Lung (tissue), 12 donors: ENCODE measurements around the gene POLR2E. TPM values are rescaled to one million over a fixed set of nuclear protein-coding genes. Genes with fewer than 3 reads are reported as not detected.

Experiments
- ATAC-seq: fragments of 200-7000 bp; cut with Tn5 transposase; one replicate; pipeline ENCODE4 v1.9.1; 2020; ENCODE audit warnings: moderate number of reproducible peaks; ENCODE audit not compliant: insufficient read depth, low FRiP score
- DNase-seq, 3 donors: peaks; one replicate each; pipeline ENCODE4 v3.0.0-alpha.2; 2013 to 2017
- H3K27ac ChIP-seq, 2 donors: one replicate each; pipeline ENCODE4 v1.5.1; 2013; ENCODE audit warnings: mild to moderate bottlenecking in 2 of 2, moderate library complexity in 2 of 2, control low read depth in 1 of 2, inconsistent platforms in 1 of 2, low read depth in 1 of 2, low read length in 1 of 2
- H3K27me3 ChIP-seq, 3 donors: one replicate each; pipeline ENCODE4 v1.5.1; 2013; ENCODE audit warnings: low read length in 2 of 3; ENCODE audit not compliant: control insufficient read depth in 3 of 3, insufficient read depth in 3 of 3
- H3K36me3 ChIP-seq, 4 donors: one replicate each; pipeline ENCODE4 v1.5.1; 2013; ENCODE audit warnings: low read length in 4 of 4, mild to moderate bottlenecking in 1 of 4, moderate library complexity in 1 of 4; ENCODE audit not compliant: control insufficient read depth in 4 of 4, insufficient read depth in 4 of 4
- H3K4me1 ChIP-seq, 5 donors: one replicate each; pipeline ENCODE4 v1.5.1; 2013; ENCODE audit warnings: low read length in 5 of 5, mild to moderate bottlenecking in 2 of 5, moderate library complexity in 1 of 5; ENCODE audit not compliant: control insufficient read depth in 5 of 5, insufficient read depth in 5 of 5
- H3K4me3 ChIP-seq: one replicate; pipeline ENCODE4 v1.5.1; 2013; ENCODE audit warnings: mild to moderate bottlenecking, control low read depth, moderate library complexity
- H3K9ac ChIP-seq, 2 donors: one replicate each; pipeline ENCODE4 v1.5.1; 2013; ENCODE audit warnings: low read length in 2 of 2, control low read depth in 1 of 2; ENCODE audit not compliant: insufficient read depth in 1 of 2
- H3K9me3 ChIP-seq, 4 donors: one replicate each; pipeline ENCODE4 v1.5.1; 2013; ENCODE audit warnings: low read length in 3 of 4, mild to moderate bottlenecking in 1 of 4, moderate library complexity in 1 of 4; ENCODE audit not compliant: control insufficient read depth in 4 of 4, insufficient read depth in 3 of 4
- CTCF ChIP-seq: IDR thresholded peaks from 2 replicates; pipeline ENCODE4 v1.5.1; 2012; ENCODE audit warnings: mild to moderate bottlenecking; ENCODE audit errors: control extremely low read depth, extremely low read depth
- WGBS, 2 donors: extraction: QIAGEN DNeasy Blood & Tissue Kit; methylation state at CpG; one replicate each; pipeline ENCODE4 v1.1.7; 2013; 5-methylcytosine and 5-hydroxymethylcytosine counted together
- polyA plus RNA-seq, 2 donors: library from polyadenylated mRNA; stranded (reverse); fragments of 200-250 nt; gene quantifications; one replicate each; pipeline ENCODE4 v1.2.1, GENCODE V29; 2013
- total RNA-seq, 2 donors: library from RNA; depleted of rRNA in 1 of 2; stranded (reverse); fragments of >200 nt in 1 of 2; gene quantifications; one replicate each; pipeline ENCODE4 v1.2.1, GENCODE V29; 2014 to 2021
- donor health status: control.
- donor health status: control.
- donor health status: Bipolar disorder and iron deficiency.
- donor health status: healthy.
- donor health status: DM: yes; HTN: yes; CAD: no.

Gene POLR2E
- total and polyA plus RNA-seq, 4 donors = 78.4 to 196 (median 154) TPM

- peaks cover 0 to 46% (median 0%) of the 10 kb centered on the region in 4 donors for H3K36me3 ChIP-seq
- H3K4me3 ChIP-seq = no peak overlapping the region
- peaks cover 0 to 21% (median 0%) of the 10 kb centered on the region in 5 donors for H3K4me1 ChIP-seq
- H3K27ac ChIP-seq = no peak overlapping the region
- DNase-seq (no peak), ATAC-seq (no peak)
- H3K9ac ChIP-seq = no peak overlapping the region
- no peaks in the 10 kb centered on the region for H3K9me3 ChIP-seq
- no peaks in the 10 kb centered on the region for H3K27me3 ChIP-seq
- 92 to 94% methylated on average over 45 of the region's 45 CpGs for WGBS, 2 donors
- TF ChIP-seq CTCF = no peak
Observed at GRCh38 chr19:1079566-1080111, 15.5 kb downstream of the POLR2E start.

- H3K27me3 ChIP-seq = peaks cover 0 to 7% (median 7%) of the 10 kb centered on the region in 3 donors
- DNase-seq (no peak), ATAC-seq (no peak)
- peaks cover 0 to 40% (median 0%) of the 10 kb centered on the region in 4 donors for H3K36me3 ChIP-seq
- no peak for TF ChIP-seq CTCF
- no peak overlapping the region for H3K9ac ChIP-seq
- 23 to 28% methylated on average over 16 of the region's 16 CpGs for WGBS, 2 donors
- no peaks in the 10 kb centered on the region for H3K9me3 ChIP-seq
- H3K4me1 ChIP-seq = peaks cover 0 to 22% (median 0%) of the 10 kb centered on the region in 5 donors
- peak overlapping the region in 1 of 2 donors; percentile 53 for H3K27ac ChIP-seq
- H3K4me3 ChIP-seq = no peak overlapping the region
Observed at GRCh38 chr19:1076951-1077350, 18.2 kb downstream of the POLR2E start.

DNA sequence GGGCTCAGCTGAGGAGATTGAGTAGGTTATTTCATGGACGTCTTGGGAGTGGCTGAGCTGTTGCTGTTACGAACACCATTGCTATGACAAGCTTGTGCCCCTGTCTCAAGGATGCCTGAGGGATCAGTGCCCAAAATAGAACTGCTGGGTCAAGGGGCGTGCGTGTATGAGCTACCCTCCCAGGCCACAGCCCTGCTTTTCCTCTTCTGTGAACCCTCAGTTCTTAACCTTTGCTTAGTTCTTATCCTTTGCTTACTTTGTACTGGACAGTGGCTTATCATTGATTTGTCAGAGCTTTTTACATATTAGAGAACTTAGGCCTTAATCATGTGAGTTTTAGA is 19.2 kb downstream of the POLR2E start:
- ATAC-seq (no peak), DNase-seq (no peak)
- H3K36me3 ChIP-seq = peaks cover 0 to 39% (median 0%) of the 10 kb centered on the region in 4 donors
- H3K27me3 ChIP-seq = peaks cover 0 to 12% (median 12%) of the 10 kb centered on the region in 3 donors
- H3K9ac ChIP-seq = no peak overlapping the region
- peaks cover 0 to 21% (median 0%) of the 10 kb centered on the region in 5 donors for H3K4me1 ChIP-seq
- 65 to 90% methylated on average over 4 of the region's 4 CpGs for WGBS, 2 donors
- no peak overlapping the region for H3K4me3 ChIP-seq
- H3K27ac ChIP-seq = peak overlapping the region in 1 of 2 donors; percentile 85
- no peak for TF ChIP-seq CTCF
- H3K9me3 ChIP-seq = no peaks in the 10 kb centered on the region
